GM12878 (cell line): ENCODE results near the gene NFAT5. TPM values are rescaled to one million over a fixed set of nuclear protein-coding genes. Genes with fewer than 3 reads are reported as not detected.

Experiments used
- ATAC-seq: fragments of 200-7000 bp; cut with Tn5 transposase; 3 replicates; pipeline ENCODE4 v1.9.1; 2020; ENCODE audit warnings: mild to moderate bottlenecking, moderate library complexity
- BruUV-seq: library from RNA; stranded (reverse); fragments of 400-500 nt; replicated peaks from 2 replicates; lab custom pipeline; 2021; lab: Mats Ljungman, UMichigan
- CTCF ChIA-PET: fragments of 300-600 bp; sonication (Branson Sonifier 250); formaldehyde crosslinking; extraction: SDS; loops from one replicate; lab custom pipeline; 2021; ENCODE audit warnings: inconsistent platforms; lab: Yijun Ruan, JAX
- POLR2A ChIA-PET: fragments of 350-600 bp; formaldehyde crosslinking; extraction: SDS; loops from one replicate; lab custom pipeline; 2021; ENCODE audit warnings: inconsistent platforms; lab: Charles Lee
- RAD21 ChIA-PET: fragments of 300-600 bp; sonication (Branson Sonifier 250); formaldehyde crosslinking; loops from one replicate; lab custom pipeline; 2023; ENCODE audit warnings: antibody characterized with exemption; ENCODE audit not compliant: unreplicated experiment; lab: Charles Lee
- SMC1A ChIA-PET: fragments of 300-600 bp; sonication (Branson Sonifier 250); formaldehyde crosslinking; loops from one replicate; lab custom pipeline; 2023; ENCODE audit not compliant: unreplicated experiment, uncharacterized antibody; lab: Charles Lee
- DNase-seq: peaks from one replicate; pipeline ENCODE4 v3.0.0-alpha.2; 2011; ENCODE audit warnings: low read depth, low spot score
- FAIRE-seq: peaks from 3 replicates; lab custom pipeline; 2011; peaks lifted over from hg19 to GRCh38; lab: Jason Lieb, UNC
- H2AFZ ChIP-seq: 2 replicates; pipeline ENCODE4 v1.6.0; 2011; ENCODE audit warnings: low read depth, low read length, control low read depth; ENCODE audit not compliant: control insufficient read depth
- H3K27ac ChIP-seq: 2 replicates; pipeline ENCODE4 v1.5.1; 2011; ENCODE audit warnings: control low read depth; ENCODE audit not compliant: control insufficient read depth, insufficient read depth
- H3K27me3 ChIP-seq, 2 experiments: replicated peaks in 1 of 2; 2 replicates each; pipeline versions ENCODE4 v1.6.0 to v1.6.1; 2011; ENCODE audit warnings: low read length in 1 of 2; ENCODE audit not compliant: control insufficient read depth in 2 of 2, insufficient read depth in 2 of 2
- H3K36me3 ChIP-seq, 2 experiments: 2 replicates each; pipeline ENCODE4 v1.5.1; 2011; ENCODE audit warnings: low read length in 1 of 2; ENCODE audit not compliant: control insufficient read depth in 2 of 2, insufficient read depth in 2 of 2
- H3K4me1 ChIP-seq: 2 replicates; pipeline ENCODE4 v1.6.1; 2011; ENCODE audit warnings: mild to moderate bottlenecking, low read length, moderate library complexity, mixed read lengths; ENCODE audit not compliant: control insufficient read depth, insufficient read depth
- H3K4me2 ChIP-seq: 2 replicates; pipeline ENCODE4 v1.6.0; 2011; ENCODE audit warnings: control low read depth; ENCODE audit not compliant: control insufficient read depth, insufficient read depth
- H3K4me3 ChIP-seq: fragments of 200-600 bp; sonication (generic); 2 replicates; pipeline ENCODE4 v1.5.1; 2016
- H3K79me2 ChIP-seq: 2 replicates; pipeline ENCODE4 v1.6.0; 2011; ENCODE audit warnings: low read length; ENCODE audit not compliant: control insufficient read depth, insufficient read depth
- H3K9ac ChIP-seq: 2 replicates; pipeline ENCODE4 v1.8.0; 2011; ENCODE audit warnings: low read length, control low read depth, mixed read lengths; ENCODE audit not compliant: control insufficient read depth, insufficient read depth
- H3K9me3 ChIP-seq: replicated peaks from 3 replicates; pipeline ENCODE4 v1.5.1; 2011; ENCODE audit warnings: mild to moderate bottlenecking, low read length; ENCODE audit not compliant: control insufficient read depth, insufficient read depth
- H4K20me1 ChIP-seq: 2 replicates; pipeline ENCODE4 v1.6.0; 2011; ENCODE audit not compliant: control insufficient read depth, insufficient read depth
- ATF7 ChIP-seq: fragments of 450-650 bp; IDR thresholded peaks from 2 replicates; pipeline ENCODE4 v1.6.1; 2016; ENCODE audit warnings: low read depth, mild to moderate bottlenecking
- IRF4 ChIP-seq: IDR thresholded peaks from 2 replicates; pipeline ENCODE4 v1.6.1; 2011; ENCODE audit warnings: low read depth, low read length
- WGBS: methylation state at CpG from one replicate; pipeline ENCODE4 v1.1.6; 2016; ENCODE audit warnings: low lambda C conversion rate; ENCODE audit not compliant: insufficient replicate concordance, insufficient coverage; ENCODE audit errors: missing lambda C conversion rate; 5-methylcytosine and 5-hydroxymethylcytosine counted together
- in situ Hi-C: fragments of 300-500 bp; cut with MboI; formaldehyde crosslinking; loops from 9 replicates; pipeline ENCODE4 v1.14.3; 2018; ENCODE audit warnings: mixed read lengths
- intact Hi-C: fragments of 100-400 bp; cut with micrococcal nuclease; formaldehyde crosslinking; loops from one replicate; pipeline ENCODE4 v1.14.2; 2022; ENCODE audit not compliant: unreplicated experiment
- polyA plus RNA-seq, 11 experiments: library from polyadenylated mRNA; depleted of rRNA in 4 of 11; unstranded in 6 of 11; stranded (reverse) in 5 of 11; fragments of >200 nt; fragmentation: Nextera tagmentation in 4 of 11; fragmentation: Illumina TruSeq in 1 of 11; extraction: Ambion mirVana in 4 of 11; extraction: Trizol in 1 of 11; gene quantifications; 1 replicate in 1 of 11; 2 replicates in 10 of 11; pipeline versions ENCODE4 v1.2.1 to v1.2.3, GENCODE V29; 2011 to 2016; ENCODE audit warnings: inconsistent platforms in 2 of 11, missing spikeins in 2 of 11, low read depth in 1 of 11
- total RNA-seq, 4 experiments: library from RNA; depleted of rRNA in 3 of 4; stranded (reverse); fragments of >200 nt in 3 of 4; fragmentation: Illumina TruSeq in 1 of 4; extraction: Trizol in 1 of 4; gene quantifications; 2 replicates each; pipeline versions ENCODE4 v1.2.1 to v1.2.3, GENCODE V29; 2013 to 2021
- TF ChIP-seq, protein P1 (sequence below): fragments of 450-650 bp; conservative IDR thresholded peaks from 2 replicates; pipeline ENCODE4 v1.6.1; 2017; ENCODE audit warnings: mild to moderate bottlenecking, moderate library complexity
- TF ChIP-seq, protein P2 (sequence below): IDR thresholded peaks from 2 replicates; pipeline ENCODE4 v1.6.1; 2012; ENCODE audit warnings: low read length, inconsistent platforms
- TF ChIP-seq, protein P3 (sequence below): fragments of 450-650 bp; IDR thresholded peaks from 2 replicates; pipeline ENCODE4 v1.6.1; 2017; ENCODE audit warnings: borderline replicate concordance
- TF ChIP-seq, protein P4 (sequence below): IDR thresholded peaks from 2 replicates; pipeline ENCODE4 v1.6.1; 2011; ENCODE audit warnings: low read depth, low read length, improper control_type of control experiment, borderline replicate concordance

The NFAT5 gene
- total and polyA plus RNA-seq, 10 of the 15 experiments (the other 5 are each of a cell fraction or from before 2014, with no cell fraction given): 0.58 to 31.5 (median 12.7) TPM

- Histone ChIP-seq H3K9ac (no peak overlapping the region), H3K79me2 (no peaks in the 10 kb centered on the region), H3K9me3 (no peaks in the 10 kb centered on the region; the same call in 2 of the 3 replicates), H3K27ac (no peak overlapping the region), H3K27me3 (no peaks in the 10 kb centered on the region), H3K4me3 (no peak overlapping the region), H3K36me3 (no peaks in the 10 kb centered on the region), H3K4me2 (no peak overlapping the region), H4K20me1 (no peaks in the 10 kb centered on the region), H3K4me1 (peaks cover 5% of the 10 kb centered on the region), H2AFZ (no peak overlapping the region)
- TF ChIP-seq, protein P1, sequence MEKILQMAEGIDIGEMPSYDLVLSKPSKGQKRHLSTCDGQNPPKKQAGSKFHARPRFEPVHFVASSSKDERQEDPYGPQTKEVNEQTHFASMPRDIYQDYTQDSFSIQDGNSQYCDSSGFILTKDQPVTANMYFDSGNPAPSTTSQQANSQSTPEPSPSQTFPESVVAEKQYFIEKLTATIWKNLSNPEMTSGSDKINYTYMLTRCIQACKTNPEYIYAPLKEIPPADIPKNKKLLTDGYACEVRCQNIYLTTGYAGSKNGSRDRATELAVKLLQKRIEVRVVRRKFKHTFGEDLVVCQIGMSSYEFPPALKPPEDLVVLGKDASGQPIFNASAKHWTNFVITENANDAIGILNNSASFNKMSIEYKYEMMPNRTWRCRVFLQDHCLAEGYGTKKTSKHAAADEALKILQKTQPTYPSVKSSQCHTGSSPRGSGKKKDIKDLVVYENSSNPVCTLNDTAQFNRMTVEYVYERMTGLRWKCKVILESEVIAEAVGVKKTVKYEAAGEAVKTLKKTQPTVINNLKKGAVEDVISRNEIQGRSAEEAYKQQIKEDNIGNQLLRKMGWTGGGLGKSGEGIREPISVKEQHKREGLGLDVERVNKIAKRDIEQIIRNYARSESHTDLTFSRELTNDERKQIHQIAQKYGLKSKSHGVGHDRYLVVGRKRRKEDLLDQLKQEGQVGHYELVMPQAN: no peak
- TF ChIP-seq ATF7 (no peak), IRF4 (no peak)
- TF ChIP-seq, protein P2, sequence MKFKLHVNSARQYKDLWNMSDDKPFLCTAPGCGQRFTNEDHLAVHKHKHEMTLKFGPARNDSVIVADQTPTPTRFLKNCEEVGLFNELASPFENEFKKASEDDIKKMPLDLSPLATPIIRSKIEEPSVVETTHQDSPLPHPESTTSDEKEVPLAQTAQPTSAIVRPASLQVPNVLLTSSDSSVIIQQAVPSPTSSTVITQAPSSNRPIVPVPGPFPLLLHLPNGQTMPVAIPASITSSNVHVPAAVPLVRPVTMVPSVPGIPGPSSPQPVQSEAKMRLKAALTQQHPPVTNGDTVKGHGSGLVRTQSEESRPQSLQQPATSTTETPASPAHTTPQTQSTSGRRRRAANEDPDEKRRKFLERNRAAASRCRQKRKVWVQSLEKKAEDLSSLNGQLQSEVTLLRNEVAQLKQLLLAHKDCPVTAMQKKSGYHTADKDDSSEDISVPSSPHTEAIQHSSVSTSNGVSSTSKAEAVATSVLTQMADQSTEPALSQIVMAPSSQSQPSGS: no peak
- TF ChIP-seq, protein P3, sequence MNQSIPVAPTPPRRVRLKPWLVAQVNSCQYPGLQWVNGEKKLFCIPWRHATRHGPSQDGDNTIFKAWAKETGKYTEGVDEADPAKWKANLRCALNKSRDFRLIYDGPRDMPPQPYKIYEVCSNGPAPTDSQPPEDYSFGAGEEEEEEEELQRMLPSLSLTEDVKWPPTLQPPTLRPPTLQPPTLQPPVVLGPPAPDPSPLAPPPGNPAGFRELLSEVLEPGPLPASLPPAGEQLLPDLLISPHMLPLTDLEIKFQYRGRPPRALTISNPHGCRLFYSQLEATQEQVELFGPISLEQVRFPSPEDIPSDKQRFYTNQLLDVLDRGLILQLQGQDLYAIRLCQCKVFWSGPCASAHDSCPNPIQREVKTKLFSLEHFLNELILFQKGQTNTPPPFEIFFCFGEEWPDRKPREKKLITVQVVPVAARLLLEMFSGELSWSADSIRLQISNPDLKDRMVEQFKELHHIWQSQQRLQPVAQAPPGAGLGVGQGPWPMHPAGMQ: no peak
- TF ChIP-seq, protein P4, sequence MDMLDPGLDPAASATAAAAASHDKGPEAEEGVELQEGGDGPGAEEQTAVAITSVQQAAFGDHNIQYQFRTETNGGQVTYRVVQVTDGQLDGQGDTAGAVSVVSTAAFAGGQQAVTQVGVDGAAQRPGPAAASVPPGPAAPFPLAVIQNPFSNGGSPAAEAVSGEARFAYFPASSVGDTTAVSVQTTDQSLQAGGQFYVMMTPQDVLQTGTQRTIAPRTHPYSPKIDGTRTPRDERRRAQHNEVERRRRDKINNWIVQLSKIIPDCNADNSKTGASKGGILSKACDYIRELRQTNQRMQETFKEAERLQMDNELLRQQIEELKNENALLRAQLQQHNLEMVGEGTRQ: no peak
- DNase-seq (no peak), ATAC-seq (no peak), FAIRE-seq (no peak)
- WGBS: 87% methylated on average over 4 of the region's 4 CpGs
- CTCF ChIA-PET: interaction anchor here (0.7 to 1.5 kb wide), 4 partner anchors 10 to 157 kb away, joined by 3 to 6 read pairs (median 4); no protein-coding TSS in a partner anchor
- SMC1A ChIA-PET: interaction anchor here (0.6 to 1.5 kb wide), 6 partner anchors 8 to 817 kb away, joined by 3 to 6 read pairs (median 3); no protein-coding TSS in a partner anchor
- POLR2A ChIA-PET: interaction anchor here (0.6 kb wide), 1 partner anchor 29 kb away, joined by 3 read pairs; no protein-coding TSS in a partner anchor
- BruUV-seq: no TSS peak
- RAD21 ChIA-PET: no interaction called here
- in situ Hi-C loops (no loop called here), intact Hi-C loops (no loop called here)
Measured at GRCh38 chr16:69553332-69553731, 12.4 kb upstream of the NFAT5 start.
